ENCODE results near the gene PCSK2.

- TF ChIP-seq CTCF (conservative IDR thresholded peaks at IDR 0.05; ENCODE audit: low read depth, low read length): no peak
- TF ChIP-seq EZH2 (IDR thresholded peaks at IDR 0.05; ENCODE audit: borderline replicate concordance, low read depth, low read length, poor library complexity, severe bottlenecking): no peak
Observed at GRCh38 chr20:17304774-17305173, 77.9 kb downstream of the PCSK2 start.

Data from A673 (cell line).